HFF-Myc (cell line): ENCODE data around the gene CDC42BPG.

ENCODE experiments used
- DNase-seq: peaks from one replicate; pipeline ENCODE4 v3.0.0-alpha.2; 2011; ENCODE audit warnings: low read depth; ENCODE audit errors: extremely low read depth
- H3K4me3 ChIP-seq: replicated peaks from 2 replicates; pipeline ENCODE4 v1.5.1; 2011; ENCODE audit warnings: low read depth, mild to moderate bottlenecking, control low read depth, low read length
- CTCF ChIP-seq: IDR thresholded peaks from 2 replicates; pipeline ENCODE4 v1.5.1; 2012; ENCODE audit warnings: mild to moderate bottlenecking, low read depth, low read length, control low read depth; ENCODE audit errors: missing control alignments

Gene CDC42BPG

GRCh38 chr11:64852804-64853509 lies 8.5 kb upstream of the CDC42BPG start:
- no peak overlapping the region for H3K4me3 ChIP-seq

GRCh38 chr11:64851831-64852351 lies 7.4 kb upstream of the CDC42BPG start:
- DNase-seq, result no peak
- TF ChIP-seq CTCF, result no peak
- no peak overlapping the region for H3K4me3 ChIP-seq

More at GRCh38 chr11:64852804-64853509, 8.5 kb upstream of the CDC42BPG start:
- DNase-seq, result no peak
- no peak for TF ChIP-seq CTCF

GRCh38 chr11:64850979-64851567 lies 6.6 kb upstream of the CDC42BPG start:
- no peak for TF ChIP-seq CTCF
- DNase-seq, result no peak
- no peak overlapping the region for H3K4me3 ChIP-seq

- H3K4me3 ChIP-seq, result no peak overlapping the region
- no peak for DNase-seq
Measured at GRCh38 chr11:64849598-64850356, 5.3 kb upstream of the CDC42BPG start.

GRCh38 chr11:64848826-64849597 lies 4.6 kb upstream of the CDC42BPG start:
- no peak for DNase-seq
- H3K4me3 ChIP-seq, result no peak overlapping the region
- TF ChIP-seq CTCF, result no peak

More at GRCh38 chr11:64849598-64850356, 5.3 kb upstream of the CDC42BPG start:
- TF ChIP-seq CTCF, result no peak

- H3K4me3 ChIP-seq, result no peak overlapping the region
- no peak for DNase-seq
- TF ChIP-seq CTCF, result no peak
Measured at GRCh38 chr11:64848214-64848825, 3.9 kb upstream of the CDC42BPG start.
